HG03342 (cell line): Measurements from ENCODE around the gene CCDC85C.

ENCODE experiments used
- ATAC-seq: cut with Tn5 transposase; IDR thresholded peaks from one replicate; pipeline ENCODE4 v1.9.1; 2021; ENCODE audit warnings: mild to moderate bottlenecking, moderate library complexity; ENCODE audit not compliant: unreplicated experiment

The CCDC85C gene

DNA sequence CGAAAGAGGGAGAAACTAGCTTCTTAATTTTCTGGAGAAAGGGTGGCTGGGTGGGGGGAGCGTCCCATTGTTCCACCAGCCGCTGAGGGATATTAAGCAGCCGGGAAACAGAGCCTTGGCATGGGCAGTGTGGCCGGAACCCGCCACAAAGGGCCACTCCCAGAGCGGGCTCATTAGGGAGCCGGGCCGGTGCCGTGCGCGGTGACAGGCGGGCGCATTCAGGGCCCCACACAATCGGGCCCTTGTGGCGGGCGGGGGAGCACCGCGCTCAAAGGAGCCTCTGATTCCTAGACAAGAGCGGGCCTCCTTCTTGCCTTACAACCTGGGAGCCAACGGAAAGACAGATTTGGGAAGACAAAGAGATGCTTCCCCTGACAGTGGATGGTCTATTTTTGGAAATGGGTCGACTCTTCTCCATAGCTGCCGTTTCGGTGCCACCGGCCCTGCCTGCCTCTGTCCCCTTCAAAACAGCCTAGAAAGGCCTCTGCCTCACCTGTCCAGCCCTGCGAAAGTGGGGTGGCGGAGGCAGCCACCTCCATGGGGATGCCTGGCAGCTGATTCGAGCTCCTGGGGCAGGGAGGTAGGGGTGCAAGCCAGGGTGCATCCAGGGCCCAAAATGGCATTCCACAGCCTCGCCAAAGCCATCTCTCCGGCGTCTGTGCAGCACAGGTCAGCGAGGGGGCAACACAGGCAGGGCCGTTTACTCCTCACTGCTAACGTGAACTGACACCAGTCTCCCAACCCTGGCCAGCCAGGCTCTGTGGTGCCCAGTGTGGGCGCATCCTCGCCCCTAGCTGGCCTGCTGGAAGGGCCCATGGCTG is 10.9 kb downstream of the CCDC85C start:
- no peak for ATAC-seq

- no peak for ATAC-seq
Measured at GRCh38 chr14:99592394-99592793, 11.6 kb downstream of the CCDC85C start.

DNA sequence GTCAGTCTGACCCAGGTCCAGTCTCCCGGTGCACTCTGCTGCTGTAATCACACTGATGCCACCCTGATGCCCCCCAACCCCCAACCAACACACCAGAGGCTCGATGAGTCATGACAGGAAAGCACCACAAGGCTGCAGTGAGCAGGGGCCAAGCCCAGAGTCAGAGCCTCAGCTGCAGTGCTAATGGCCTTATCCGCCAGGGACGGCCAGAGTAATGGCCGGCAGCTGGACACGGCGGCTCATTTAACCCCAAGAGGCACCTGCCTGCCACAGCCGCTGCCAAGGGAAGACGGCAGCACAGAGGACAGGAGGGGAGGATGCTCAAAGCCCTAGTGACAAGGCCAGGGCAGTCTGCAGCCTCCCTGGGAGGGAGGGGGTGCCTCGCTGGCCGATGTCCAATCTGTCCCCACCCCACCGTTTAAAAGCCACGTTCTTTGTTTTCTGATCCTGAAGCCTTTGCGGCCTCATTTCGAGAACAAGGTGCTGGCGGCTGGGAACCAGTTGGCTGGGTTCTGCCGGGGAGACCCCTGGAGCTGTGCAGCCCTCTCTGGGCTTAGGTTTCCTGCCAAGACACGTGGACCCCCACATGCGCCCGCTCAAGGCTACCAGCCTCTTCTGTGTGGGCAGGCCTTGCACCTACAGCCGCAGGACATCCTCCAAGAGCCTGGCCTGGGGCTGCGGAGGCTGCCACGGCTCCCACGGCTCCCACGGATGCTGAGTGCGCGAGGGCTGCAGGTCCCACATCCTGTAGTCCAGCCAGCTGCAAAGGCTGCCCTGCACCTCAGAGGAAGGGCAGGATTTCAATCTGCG is 13.1 kb downstream of the CCDC85C start:
- ATAC-seq: no peak

DNA sequence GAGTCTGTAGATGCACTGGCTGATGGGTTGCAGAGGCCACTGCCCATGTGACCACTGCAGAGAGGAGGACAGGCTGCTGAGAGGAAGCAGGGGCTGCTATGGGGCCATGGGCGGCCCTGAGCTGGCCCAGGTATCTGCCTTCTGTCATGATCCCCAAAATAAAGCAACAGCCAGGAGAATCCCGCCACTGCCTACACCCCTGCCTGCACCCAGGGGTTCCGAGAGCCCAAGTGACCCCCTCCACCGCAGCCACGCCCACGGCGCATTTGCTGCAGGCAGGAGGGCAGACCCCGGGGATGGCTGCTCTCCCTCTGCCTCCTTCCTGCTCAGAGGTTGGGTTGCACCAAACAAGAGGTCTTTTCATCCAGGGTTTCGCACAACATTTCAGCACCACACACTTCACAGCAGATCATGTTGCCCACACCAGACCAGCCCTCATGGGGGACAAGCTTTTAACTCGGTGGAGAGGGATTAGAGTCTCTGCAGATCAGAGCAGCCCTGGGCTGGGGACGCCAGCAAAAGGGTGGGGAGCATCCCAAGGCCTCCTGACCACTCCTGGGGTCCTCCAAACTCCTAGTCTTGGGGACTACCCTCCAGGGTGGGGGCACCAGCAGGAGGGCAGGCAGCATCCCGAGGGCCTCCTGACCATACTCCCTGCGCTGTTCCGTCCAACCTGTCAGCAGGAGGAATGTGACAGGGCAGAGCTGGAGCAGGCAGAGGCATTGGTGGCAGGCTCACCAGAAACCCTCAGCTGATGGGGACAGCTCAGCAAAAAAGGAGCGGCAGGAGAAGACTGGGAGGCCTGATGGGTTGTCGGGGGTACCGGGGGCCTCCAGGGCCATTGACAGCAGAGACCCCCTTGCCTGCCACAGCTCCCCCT is 14.1 kb downstream of the CCDC85C start:
- no peak for ATAC-seq

DNA sequence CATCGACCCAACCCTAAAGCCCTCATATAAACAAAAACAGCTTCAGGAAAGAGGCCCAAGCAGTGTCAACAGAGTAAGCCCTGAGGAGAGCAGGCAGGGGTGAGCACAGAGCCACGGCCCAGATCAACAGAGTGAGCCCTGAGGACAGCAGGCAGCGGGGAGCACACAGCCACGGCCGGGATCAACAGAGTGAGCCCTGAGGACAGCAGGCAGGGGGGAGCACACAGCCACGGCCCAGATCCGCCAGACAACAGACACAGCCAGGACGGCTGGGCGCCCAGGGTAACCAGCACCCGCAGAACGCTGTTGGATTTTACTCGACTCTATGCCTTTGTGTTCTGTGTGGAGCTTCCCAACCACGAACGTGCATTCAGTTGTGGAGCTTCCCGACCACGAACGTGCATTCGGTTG is 15.0 kb downstream of the CCDC85C start:
- ATAC-seq: no peak

GRCh38 chr14:99587460-99588278 is 16.3 kb downstream of the CCDC85C start:
- no peak for ATAC-seq

DNA sequence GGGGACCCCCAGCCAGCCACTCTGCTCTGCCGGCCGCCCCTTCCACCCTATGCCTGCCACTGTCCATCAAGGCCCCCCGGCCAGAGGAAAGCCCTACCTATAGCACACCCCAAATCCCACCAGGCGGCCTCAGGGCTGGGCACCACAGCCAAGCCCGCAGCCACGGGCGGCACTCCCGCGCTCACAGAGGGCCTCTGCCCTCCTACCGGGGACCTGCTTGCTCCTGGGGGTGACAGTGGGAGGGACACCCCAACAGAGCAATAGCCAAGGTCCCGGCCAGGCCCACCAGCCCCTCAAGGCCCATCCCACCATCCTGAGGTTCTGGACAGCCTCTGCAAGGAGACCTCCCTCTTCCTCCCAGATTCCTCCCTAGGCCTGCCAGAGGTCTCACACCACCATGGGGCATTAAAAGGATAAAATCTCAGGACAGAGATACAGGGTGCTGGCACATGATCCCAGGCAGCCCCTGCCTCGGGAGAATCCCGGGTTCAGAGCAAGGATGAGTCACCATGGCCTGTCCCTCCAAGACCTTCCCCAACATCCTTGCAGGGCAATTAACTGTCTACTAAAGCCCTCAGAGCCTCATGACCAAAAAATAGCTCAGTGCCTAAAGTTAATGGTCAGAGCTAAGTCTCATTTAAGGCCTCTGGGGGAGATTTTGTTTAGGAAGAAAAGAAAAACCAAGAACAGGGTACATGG is 17.1 kb downstream of the CCDC85C start:
- ATAC-seq: no peak

GRCh38 chr14:99586054-99586760 is 17.8 kb downstream of the CCDC85C start:
- no peak for ATAC-seq

DNA sequence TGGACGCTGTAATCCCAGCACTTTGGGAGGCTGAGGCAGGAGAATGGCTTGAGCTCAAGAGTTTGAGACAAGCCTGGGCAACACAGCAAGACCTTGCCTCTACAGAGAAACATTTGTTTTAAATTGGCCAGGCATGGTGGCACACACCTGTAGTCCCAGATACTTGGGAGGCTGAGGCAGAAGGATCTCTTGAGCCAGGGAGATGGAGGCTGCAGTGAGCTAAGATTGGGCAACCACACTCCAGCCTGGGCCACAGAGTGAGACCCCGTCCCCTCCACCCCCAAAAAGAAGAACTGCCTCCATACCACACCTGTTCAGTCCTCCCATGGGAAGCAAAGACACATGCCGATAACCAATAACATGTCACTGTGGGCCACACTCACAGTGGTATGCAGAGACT is 19.2 kb downstream of the CCDC85C start:
- ATAC-seq: no peak

DNA sequence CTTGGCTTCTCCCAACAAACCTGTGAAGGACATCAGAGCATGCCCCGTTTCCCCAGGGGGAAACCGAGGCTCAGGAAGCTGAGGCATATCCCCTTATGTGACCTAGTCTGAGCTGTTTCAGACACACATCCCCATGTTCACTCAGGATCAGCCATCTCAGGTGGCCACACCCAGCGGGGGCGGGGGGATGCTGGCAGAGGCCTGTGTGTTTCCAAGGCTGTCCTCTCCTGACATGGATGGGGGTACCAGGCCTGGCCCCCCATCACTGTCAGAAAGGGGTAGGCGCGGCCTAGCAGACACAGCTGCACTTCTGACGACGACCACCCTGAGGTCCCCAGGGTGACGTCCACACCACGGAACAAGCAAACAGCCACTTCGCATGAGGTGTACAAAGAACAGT is 22.1 kb downstream of the CCDC85C start:
- ATAC-seq: no peak

DNA sequence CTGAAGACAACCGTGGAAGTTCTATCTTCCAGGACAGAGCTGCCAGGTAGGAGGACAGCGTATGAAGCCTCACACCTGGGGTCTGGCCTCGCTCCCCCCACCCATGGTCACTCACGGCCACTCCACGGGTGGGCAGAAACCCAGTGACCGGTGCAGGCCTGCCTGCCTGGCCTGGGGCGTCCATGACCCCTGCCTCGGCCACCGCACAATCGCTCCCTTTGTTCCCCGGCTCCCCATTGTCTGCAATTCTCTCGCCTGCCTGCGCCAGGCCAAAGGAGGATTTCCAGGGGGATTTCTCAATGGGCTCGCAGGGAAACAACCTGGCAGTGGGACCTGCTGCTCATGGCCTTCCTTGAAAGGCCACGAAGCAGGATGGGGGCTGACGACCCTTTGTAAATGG is 22.6 kb downstream of the CCDC85C start:
- no peak for ATAC-seq

GRCh38 chr14:99579903-99580571 is 24.0 kb downstream of the CCDC85C start:
- no peak for ATAC-seq

- no peak for ATAC-seq
Measured at GRCh38 chr14:99579120-99579836, 24.7 kb downstream of the CCDC85C start.

DNA sequence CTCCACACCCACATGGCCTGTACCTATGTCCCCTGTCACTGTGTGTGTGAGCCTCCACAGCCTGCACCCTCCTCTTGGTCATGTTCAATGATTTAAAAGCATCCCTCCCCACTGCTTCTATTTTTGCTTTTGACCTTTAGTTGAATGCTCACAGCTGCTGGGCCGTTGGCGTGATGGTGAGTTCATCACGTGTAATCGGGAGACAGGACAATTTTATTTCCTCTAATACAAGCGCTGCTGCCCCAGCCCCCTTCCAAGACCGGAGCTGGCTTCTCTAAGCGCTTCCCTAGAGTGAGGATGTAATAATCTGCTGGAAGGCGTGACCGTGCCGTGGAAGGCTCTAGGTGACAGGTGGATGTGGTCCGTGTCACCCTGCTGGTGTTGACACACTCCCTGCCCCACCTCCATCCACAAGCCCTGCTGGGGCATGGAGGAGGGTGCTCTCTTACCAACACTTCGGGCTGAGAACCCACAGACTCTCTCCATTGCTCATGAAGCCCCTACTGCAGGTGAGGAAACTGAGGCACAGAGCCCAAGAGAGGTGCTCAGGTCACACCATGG is 25.4 kb downstream of the CCDC85C start:
- no peak for ATAC-seq

GRCh38 chr14:99576761-99577705 is 27.0 kb downstream of the CCDC85C start:
- ATAC-seq: no peak

DNA sequence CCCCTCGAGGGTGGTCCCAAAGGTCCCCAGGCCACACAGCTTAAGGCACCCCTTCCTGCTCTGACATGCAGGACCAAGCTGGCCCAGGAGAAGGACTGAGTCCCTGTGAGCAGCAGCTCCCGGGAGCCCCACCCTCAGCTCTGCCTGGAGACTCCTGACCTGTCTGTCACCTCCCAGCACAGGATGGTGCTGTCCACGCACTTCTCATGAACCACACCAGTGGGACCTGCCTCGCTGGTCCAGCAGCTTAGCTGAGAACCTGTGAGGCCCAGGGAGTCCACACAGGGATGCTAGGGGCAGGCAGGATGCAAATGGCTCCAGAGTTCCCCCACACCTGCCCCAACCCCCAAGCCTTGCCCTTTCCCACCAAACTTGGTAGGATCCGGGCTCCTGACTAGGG is 27.7 kb downstream of the CCDC85C start:
- no peak for ATAC-seq
